DND-41 (cell line): ENCODE results near the gene CACHD1.

Experiments used
- ATAC-seq: fragments of 200-7000 bp; cut with Tn5 transposase; 3 replicates; pipeline ENCODE4 v1.9.1; 2021; ENCODE audit warnings: low read depth; ENCODE audit not compliant: insufficient read depth
- DNase-seq: peaks from one replicate; pipeline ENCODE4 v3.0.0-alpha.2; 2020
- H2AFZ ChIP-seq: 2 replicates; pipeline ENCODE4 v1.6.0; 2012; ENCODE audit warnings: low read depth, low read length
- H3K27ac ChIP-seq: 2 replicates; pipeline ENCODE4 v1.5.1; 2012; ENCODE audit warnings: low read length, inconsistent platforms
- H3K27me3 ChIP-seq: fragments of 200-600 bp; sonication (generic); 2 replicates; pipeline ENCODE4 v1.6.0; 2012; ENCODE audit warnings: low read length, mild to moderate bottlenecking, inconsistent platforms; ENCODE audit not compliant: insufficient read depth, poor library complexity
- H3K36me3 ChIP-seq: 2 replicates; pipeline ENCODE4 v1.5.1; 2012; ENCODE audit warnings: low read length, inconsistent platforms; ENCODE audit not compliant: insufficient read depth
- H3K4me1 ChIP-seq: 2 replicates; pipeline ENCODE4 v1.5.1; 2012; ENCODE audit warnings: mild to moderate bottlenecking, low read length; ENCODE audit not compliant: insufficient read depth
- H3K4me2 ChIP-seq: 2 replicates; pipeline ENCODE4 v1.6.0; 2012; ENCODE audit warnings: mild to moderate bottlenecking, moderate library complexity, low read length, inconsistent platforms; ENCODE audit not compliant: insufficient read depth
- H3K4me3 ChIP-seq, 2 experiments: fragments of 200-600 bp in 1 of 2; shearing (Covaris generic) in 1 of 2; 2 replicates each; pipeline ENCODE4 v1.5.1; 2012 to 2016; ENCODE audit warnings: inconsistent platforms in 2 of 2, low read length in 2 of 2, mild to moderate bottlenecking in 2 of 2, low read depth in 1 of 2, moderate library complexity in 1 of 2
- H3K79me2 ChIP-seq: 2 replicates; pipeline ENCODE4 v1.6.0; 2012; ENCODE audit warnings: low read length, inconsistent platforms; ENCODE audit not compliant: insufficient read depth
- H3K9ac ChIP-seq: 2 replicates; pipeline ENCODE4 v1.6.0; 2012; ENCODE audit warnings: low read depth, mild to moderate bottlenecking, inconsistent platforms, low read length, moderate library complexity
- H3K9me3 ChIP-seq: 2 replicates; pipeline ENCODE4 v1.5.1; 2012; ENCODE audit warnings: low read length, moderate library complexity, mild to moderate bottlenecking, inconsistent platforms; ENCODE audit not compliant: insufficient read depth, severe bottlenecking
- H4K20me1 ChIP-seq: 2 replicates; pipeline ENCODE4 v1.6.0; 2012; ENCODE audit warnings: low read length; ENCODE audit not compliant: insufficient read depth
- CTCF ChIP-seq: IDR thresholded peaks from 2 replicates; pipeline ENCODE4 v1.5.1; 2012; ENCODE audit warnings: borderline replicate concordance, low read length, moderate library complexity, mild to moderate bottlenecking; ENCODE audit not compliant: poor library complexity, severe bottlenecking; ENCODE audit errors: extremely low read depth
- EZH2 ChIP-seq: IDR thresholded peaks from 3 replicates; pipeline ENCODE4 v1.6.1; 2012; ENCODE audit warnings: borderline replicate concordance, low read depth, mild to moderate bottlenecking, moderate library complexity, low read length, inconsistent platforms; ENCODE audit not compliant: severe bottlenecking

Gene CACHD1

GRCh38 chr1:64536836-64537490 lies 67.0 kb downstream of the CACHD1 start:
- H3K27ac ChIP-seq, result no peak overlapping the region
- DNase-seq (no peak), ATAC-seq (no peak)
- no peak overlapping the region for H3K9ac ChIP-seq
- no peak overlapping the region for H3K4me2 ChIP-seq
- H3K36me3 ChIP-seq, result no peaks in the 10 kb centered on the region
- H3K79me2 ChIP-seq, result no peaks in the 10 kb centered on the region
- no peaks in the 10 kb centered on the region for H3K27me3 ChIP-seq
- no peaks in the 10 kb centered on the region for H3K9me3 ChIP-seq
- TF ChIP-seq CTCF (no peak), EZH2 (no peak)
- no peak overlapping the region for H3K4me3 ChIP-seq
- H2AFZ ChIP-seq, result no peak overlapping the region
- no peaks in the 10 kb centered on the region for H3K4me1 ChIP-seq
- H4K20me1 ChIP-seq, result no peaks in the 10 kb centered on the region

DNA sequence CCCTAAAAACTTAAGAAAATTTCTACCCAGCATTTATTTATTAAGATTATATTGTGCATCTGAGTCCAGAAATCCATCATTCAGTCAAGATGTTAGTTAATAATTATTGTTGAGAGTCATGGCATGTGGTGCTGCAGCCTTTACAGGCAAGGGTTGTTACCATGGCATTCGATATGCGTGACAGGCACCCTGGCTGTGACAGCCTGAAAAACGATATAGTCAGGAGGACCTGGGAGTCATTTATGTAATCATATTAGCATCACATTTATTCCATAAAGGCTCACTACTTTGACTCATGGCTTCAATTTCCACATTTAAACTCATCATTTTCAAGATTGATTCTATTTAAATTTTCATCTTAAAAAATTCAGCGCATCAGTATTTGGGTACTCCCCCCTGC lies 68.0 kb downstream of the CACHD1 start:
- H2AFZ ChIP-seq, result no peak overlapping the region
- H3K9me3 ChIP-seq, result no peaks in the 10 kb centered on the region
- no peak overlapping the region for H3K9ac ChIP-seq
- no peak overlapping the region for H3K4me3 ChIP-seq
- no peak overlapping the region for H3K4me2 ChIP-seq
- no peak overlapping the region for H3K27ac ChIP-seq
- no peaks in the 10 kb centered on the region for H3K36me3 ChIP-seq
- H3K79me2 ChIP-seq, result no peaks in the 10 kb centered on the region
- H3K27me3 ChIP-seq, result no peaks in the 10 kb centered on the region
- no peaks in the 10 kb centered on the region for H3K4me1 ChIP-seq
- H4K20me1 ChIP-seq, result no peaks in the 10 kb centered on the region
- TF ChIP-seq EZH2 (no peak), CTCF (no peak)
- ATAC-seq (no peak), DNase-seq (no peak)

- H3K9ac ChIP-seq, result no peak overlapping the region
- TF ChIP-seq CTCF (no peak), EZH2 (no peak)
- H4K20me1 ChIP-seq, result no peaks in the 10 kb centered on the region
- H3K4me2 ChIP-seq, result no peak overlapping the region
- H3K36me3 ChIP-seq, result no peaks in the 10 kb centered on the region
- H3K79me2 ChIP-seq, result no peaks in the 10 kb centered on the region
- no peaks in the 10 kb centered on the region for H3K9me3 ChIP-seq
- H3K4me1 ChIP-seq, result no peaks in the 10 kb centered on the region
- H3K27ac ChIP-seq, result no peak overlapping the region
- ATAC-seq, result no peak
- no peaks in the 10 kb centered on the region for H3K27me3 ChIP-seq
- no peak overlapping the region for H2AFZ ChIP-seq
- H3K4me3 ChIP-seq, result no peak overlapping the region
- no peak for DNase-seq
Observed at GRCh38 chr1:64538389-64538788, 68.5 kb downstream of the CACHD1 start.

DNA sequence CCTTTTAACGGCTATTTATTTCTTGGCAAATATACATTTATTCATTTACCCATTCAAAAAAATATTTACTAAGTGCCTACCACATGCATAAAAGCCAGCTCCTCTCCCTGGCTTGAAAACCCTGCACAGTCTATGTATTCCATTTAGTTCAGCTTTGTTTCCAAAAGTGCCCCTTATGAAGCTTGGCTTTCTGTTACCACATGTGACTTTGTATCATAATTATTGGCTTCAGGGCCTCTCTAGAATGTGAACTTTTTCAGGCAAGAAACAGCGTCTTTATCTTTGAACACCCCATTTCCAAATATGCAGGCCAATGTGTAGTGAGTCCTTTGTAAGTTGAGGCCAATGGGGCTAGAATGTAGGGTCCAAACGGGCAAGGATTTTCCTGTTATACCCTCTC lies 69.4 kb downstream of the CACHD1 start:
- no peaks in the 10 kb centered on the region for H3K9me3 ChIP-seq
- ATAC-seq, result no peak
- no peaks in the 10 kb centered on the region for H3K27me3 ChIP-seq
- no peaks in the 10 kb centered on the region for H3K36me3 ChIP-seq
- H3K4me2 ChIP-seq, result no peak overlapping the region
- H2AFZ ChIP-seq, result no peak overlapping the region
- no peak overlapping the region for H3K27ac ChIP-seq
- TF ChIP-seq EZH2 (no peak), CTCF (no peak)
- H3K9ac ChIP-seq, result no peak overlapping the region
- no peaks in the 10 kb centered on the region for H3K79me2 ChIP-seq
- peaks cover 4% of the 10 kb centered on the region; the same call in 1 of the 2 replicates for H3K4me1 ChIP-seq
- H3K4me3 ChIP-seq, result no peak overlapping the region
- DNase-seq, result no peak
- H4K20me1 ChIP-seq, result no peaks in the 10 kb centered on the region
